Skin of body (tissue), 2 donors: ENCODE measurements around the gene POLR3K. TPM values are rescaled to one million over a fixed set of nuclear protein-coding genes. Genes with fewer than 3 reads are reported as not detected.

ENCODE experiments used
- DNase-seq: peaks from one replicate; lab custom pipeline; 2025; lab: John Stamatoyannopoulos, UW
- total RNA-seq: library from RNA; depleted of rRNA; stranded (reverse); fragments of >200 nt; gene quantifications from one replicate; pipeline ENCODE4 v1.2.3, GENCODE V29; 2014

Gene POLR3K
- total RNA-seq, 1 donor from 2014 or later: 3.7 TPM

GRCh38 chr16:66309-67182, 13.1 kb upstream of the POLR3K start:
- no peak for DNase-seq

GRCh38 chr16:65745-66144, 12.3 kb upstream of the POLR3K start:
- DNase-seq: no peak

GRCh38 chr16:64914-65255, 11.5 kb upstream of the POLR3K start:
- DNase-seq: no peak

GRCh38 chr16:63998-64913, 10.8 kb upstream of the POLR3K start:
- no peak for DNase-seq

- no peak for DNase-seq
Observed at GRCh38 chr16:63466-63865, 10.1 kb upstream of the POLR3K start.

- DNase-seq: no peak
Observed at GRCh38 chr16:62968-63391, 9.6 kb upstream of the POLR3K start.

- no peak for DNase-seq
Observed at GRCh38 chr16:62283-62967, 9.0 kb upstream of the POLR3K start.

- DNase-seq: no peak
Observed at GRCh38 chr16:61879-62281, 8.5 kb upstream of the POLR3K start.

GRCh38 chr16:60929-61878, 7.8 kb upstream of the POLR3K start:
- no peak for DNase-seq

GRCh38 chr16:60166-60565, 6.8 kb upstream of the POLR3K start:
- no peak for DNase-seq

- no peak for DNase-seq
Observed at GRCh38 chr16:59440-60059, 6.1 kb upstream of the POLR3K start.

GRCh38 chr16:58491-59439, 5.4 kb upstream of the POLR3K start:
- DNase-seq: no peak

- no peak for DNase-seq
Observed at GRCh38 chr16:57711-58110, 4.3 kb upstream of the POLR3K start.

GRCh38 chr16:56231-56927, 3.0 kb upstream of the POLR3K start:
- DNase-seq: no peak

GRCh38 chr16:55571-56136, 2.2 kb upstream of the POLR3K start:
- DNase-seq: no peak

- no peak for DNase-seq
Observed at GRCh38 chr16:54237-54581, 801 bp upstream of the POLR3K start.

GRCh38 chr16:50769-51591, 2.4 kb downstream of the POLR3K start:
- no peak for DNase-seq
